Adrenal gland (tissue), 12 donors: ENCODE data around the gene CAPN7. TPM values are rescaled to one million over a fixed set of nuclear protein-coding genes. Genes with fewer than 3 reads are reported as not detected.

Experiments used
- DNase-seq, 7 donors: peaks; one replicate each; pipeline ENCODE4 v3.0.0-alpha.2; 2019 to 2020
- H3K27ac ChIP-seq, 5 donors: fragments of 200-600 bp; sonication (generic) in 4 of 5; 1 replicate in 3 of 5; 2 replicates in 2 of 5; pipeline versions ENCODE4 v1.5.1 to v1.8.0; 2016 to 2020; ENCODE audit warnings: mild to moderate bottlenecking in 1 of 5
- H3K27me3 ChIP-seq: fragments of 200-600 bp; 2 replicates; pipeline ENCODE4 v1.8.0; 2021
- H3K36me3 ChIP-seq, 2 donors: fragments of 200-600 bp; replicated peaks in 1 of 2; 1 replicate in 1 of 2; 2 replicates in 1 of 2; pipeline versions ENCODE4 v1.5.1 to v1.8.0; 2018 to 2022
- H3K4me1 ChIP-seq, 2 donors: fragments of 200-600 bp; replicated peaks in 1 of 2; 1 replicate in 1 of 2; 2 replicates in 1 of 2; pipeline versions ENCODE4 v1.5.1 to v1.8.0; 2018 to 2021
- H3K4me3 ChIP-seq, 4 donors: fragments of 200-600 bp; sonication (generic) in 3 of 4; one replicate each; pipeline ENCODE4 v1.5.1; 2016 to 2018
- H3K9me3 ChIP-seq, 3 donors: fragments of 200-600 bp; sonication (generic) in 1 of 3; replicated peaks in 1 of 3; 1 replicate in 2 of 3; 2 replicates in 1 of 3; pipeline versions ENCODE4 v1.5.1 to v1.8.0; 2016 to 2021
- POLR2A ChIP-seq, 2 donors: fragments of 450-650 bp; IDR thresholded peaks; one replicate each; pipeline ENCODE4 v1.6.1; 2017; ENCODE audit warnings: antibody characterized with exemption in 2 of 2, mild to moderate bottlenecking in 2 of 2, moderate library complexity in 1 of 2
- WGBS, 4 donors: extraction: QIAGEN DNeasy Blood & Tissue Kit in 2 of 4; methylation state at CpG; one replicate each; pipeline versions ENCODE4 v1.1.5 to v1.1.7; 2013 to 2017; 5-methylcytosine and 5-hydroxymethylcytosine counted together
- intact Hi-C, 2 donors: fragments of 100-400 bp; cut with DNase I; formaldehyde crosslinking; loops; one replicate each; pipeline versions ENCODE4 v1.14.1 to v1.15.0; 2022 to 2023
- polyA plus RNA-seq, 3 donors: library from polyadenylated mRNA; stranded (reverse); fragments of 200-250 nt in 2 of 3; fragments of 350-450 nt in 1 of 3; fragmentation: Illumina TruSeq in 1 of 3; extraction: RNeasy Lipid Tissue Mini Kit (QIAGEN cat#74804) in 1 of 3; gene quantifications; one replicate each; pipeline ENCODE4 v1.2.3, GENCODE V29; 2013 to 2014
- total RNA-seq, 9 donors: library from RNA; depleted of rRNA in 4 of 9; stranded (reverse); fragments of >200 nt in 4 of 9; fragments of 120-200 nt in 1 of 9; fragmentation: NEBNext Ultra II Directional in 1 of 9; extraction: Animal tissue kit (Norgen Biotek cat#: 25700) in 1 of 9; gene quantifications; one replicate each; pipeline versions ENCODE4 v1.1.0 to v1.2.4, GENCODE V29; 2013 to 2023
- TF ChIP-seq, protein P1 (sequence below), 6 experiments: fragments of 450-650 bp in 4 of 6; fragments of 200-600 bp in 2 of 6; sonication (generic) in 1 of 6; IDR thresholded peaks; 1 replicate in 5 of 6; 2 replicates in 1 of 6; pipeline versions ENCODE4 v1.5.1 to v1.8.0; 2016 to 2021; ENCODE audit warnings: antibody characterized with exemption in 6 of 6, mild to moderate bottlenecking in 2 of 6, moderate library complexity in 1 of 6
- donor health status: healthy with polysubstance abuse.
- donor health status: Bipolar disorder and iron deficiency.
- donor health status: DM: yes; HTN: yes; CAD: no.
- donor health status: DM: no; HTN: no; CAD: no.
- donor health status: DM: no; HTN: no; CAD: no.
- donor health status: DM: yes; HTN: yes; CAD: no.

Gene CAPN7
- total and polyA plus RNA-seq, 12 donors, result 14.4 to 54.9 (median 36.5) TPM

DNA sequence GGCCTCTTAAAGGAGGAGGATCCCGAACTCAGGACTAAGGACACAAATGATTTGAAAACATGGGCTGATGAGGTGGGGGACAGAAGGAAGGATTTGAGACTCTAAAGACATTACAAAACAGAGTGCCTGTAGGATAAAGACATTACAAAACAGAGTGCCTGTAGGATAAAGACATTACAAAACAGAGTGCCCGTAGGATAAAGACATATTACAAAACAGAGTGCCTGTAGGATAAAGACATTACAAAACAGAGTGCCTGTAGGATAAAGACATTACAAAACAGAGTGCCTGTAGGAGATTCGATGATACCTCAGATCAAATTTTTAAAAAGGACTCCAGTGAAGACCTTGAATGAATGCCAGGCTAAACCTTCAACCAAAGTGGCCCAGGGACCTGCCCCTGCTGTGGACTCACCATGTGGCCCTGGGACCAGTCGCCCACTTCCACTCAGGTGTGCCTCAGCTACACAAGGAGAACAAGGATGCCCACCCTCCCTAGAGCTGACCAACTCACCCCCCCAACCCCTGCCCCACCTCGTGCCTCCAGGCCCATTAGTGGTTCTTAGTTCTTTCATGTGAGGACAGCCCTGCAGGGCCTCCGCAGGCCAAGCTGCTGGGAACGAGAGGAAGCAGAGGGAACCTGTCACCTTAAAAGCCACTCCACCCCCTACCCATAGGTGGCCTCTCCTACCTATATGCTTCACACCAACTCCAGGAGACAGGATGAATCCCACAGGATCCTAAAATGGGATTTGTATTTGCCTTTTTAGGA, 66.6 kb downstream of the CAPN7 start:
- Histone ChIP-seq H3K27ac (peak overlapping the region in 4 of 5 donors; percentile 33 to 94 (median 72)), H3K9me3 (no peaks in the 10 kb centered on the region), H3K4me1 (peaks cover 33 to 79% of the 10 kb centered on the region in 2 donors), H3K4me3 (no peak overlapping the region), H3K27me3 (no peaks in the 10 kb centered on the region), H3K36me3 (no peaks in the 10 kb centered on the region)
- DNase-seq, result peak in 5 of 7 donors; percentile 31 to 54 (median 45)
- no peak for TF ChIP-seq POLR2A (IDR thresholded peaks at IDR 0.05)
- TF ChIP-seq, protein P1, sequence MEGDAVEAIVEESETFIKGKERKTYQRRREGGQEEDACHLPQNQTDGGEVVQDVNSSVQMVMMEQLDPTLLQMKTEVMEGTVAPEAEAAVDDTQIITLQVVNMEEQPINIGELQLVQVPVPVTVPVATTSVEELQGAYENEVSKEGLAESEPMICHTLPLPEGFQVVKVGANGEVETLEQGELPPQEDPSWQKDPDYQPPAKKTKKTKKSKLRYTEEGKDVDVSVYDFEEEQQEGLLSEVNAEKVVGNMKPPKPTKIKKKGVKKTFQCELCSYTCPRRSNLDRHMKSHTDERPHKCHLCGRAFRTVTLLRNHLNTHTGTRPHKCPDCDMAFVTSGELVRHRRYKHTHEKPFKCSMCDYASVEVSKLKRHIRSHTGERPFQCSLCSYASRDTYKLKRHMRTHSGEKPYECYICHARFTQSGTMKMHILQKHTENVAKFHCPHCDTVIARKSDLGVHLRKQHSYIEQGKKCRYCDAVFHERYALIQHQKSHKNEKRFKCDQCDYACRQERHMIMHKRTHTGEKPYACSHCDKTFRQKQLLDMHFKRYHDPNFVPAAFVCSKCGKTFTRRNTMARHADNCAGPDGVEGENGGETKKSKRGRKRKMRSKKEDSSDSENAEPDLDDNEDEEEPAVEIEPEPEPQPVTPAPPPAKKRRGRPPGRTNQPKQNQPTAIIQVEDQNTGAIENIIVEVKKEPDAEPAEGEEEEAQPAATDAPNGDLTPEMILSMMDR (IDR thresholded peaks at IDR 0.05), result no peak
- 44 to 68% (median 50%) methylated on average over 5 to 7 of the region's 7 CpGs for WGBS, 4 donors
- intact Hi-C loops, result no loop called here

DNA sequence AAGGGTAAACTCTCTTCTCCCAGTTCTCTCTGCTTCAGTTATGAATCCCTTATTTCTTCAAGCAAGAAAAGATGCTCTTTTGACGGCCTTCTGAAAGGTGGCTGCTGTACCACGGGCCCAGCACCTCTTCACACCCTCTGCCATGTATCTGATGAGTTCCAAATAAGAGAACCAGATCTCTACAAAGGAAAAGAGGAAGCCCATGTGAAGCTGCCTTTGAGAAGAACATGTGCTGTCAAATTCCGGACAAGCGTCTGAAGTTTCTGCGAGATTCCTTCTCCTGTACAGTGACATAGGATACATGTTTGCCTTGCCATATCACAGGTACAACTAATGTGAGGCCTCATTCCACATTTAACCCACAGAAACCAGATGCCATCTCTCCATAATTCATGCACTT, 67.2 kb downstream of the CAPN7 start:
- intact Hi-C loops, result no loop called here
- peaks cover 29 to 79% of the 10 kb centered on the region in 2 donors for H3K4me1 ChIP-seq
- TF ChIP-seq, protein P1 (IDR thresholded peaks at IDR 0.05), result no peak
- TF ChIP-seq POLR2A (IDR thresholded peaks at IDR 0.05), result no peak
- H3K27ac ChIP-seq, result peak overlapping the region in 4 of 5 donors; percentile 33 to 94 (median 72)
- 64 to 76% (median 71%) methylated on average over 5 of the region's 5 CpGs for WGBS, 4 donors
- H3K4me3 ChIP-seq, result no peak overlapping the region
- H3K27me3 ChIP-seq, result no peaks in the 10 kb centered on the region
- no peaks in the 10 kb centered on the region for H3K36me3 ChIP-seq
- H3K9me3 ChIP-seq, result no peaks in the 10 kb centered on the region
- DNase-seq, result peak in 3 of 7 donors; percentile 16 to 50 (median 21)

DNA sequence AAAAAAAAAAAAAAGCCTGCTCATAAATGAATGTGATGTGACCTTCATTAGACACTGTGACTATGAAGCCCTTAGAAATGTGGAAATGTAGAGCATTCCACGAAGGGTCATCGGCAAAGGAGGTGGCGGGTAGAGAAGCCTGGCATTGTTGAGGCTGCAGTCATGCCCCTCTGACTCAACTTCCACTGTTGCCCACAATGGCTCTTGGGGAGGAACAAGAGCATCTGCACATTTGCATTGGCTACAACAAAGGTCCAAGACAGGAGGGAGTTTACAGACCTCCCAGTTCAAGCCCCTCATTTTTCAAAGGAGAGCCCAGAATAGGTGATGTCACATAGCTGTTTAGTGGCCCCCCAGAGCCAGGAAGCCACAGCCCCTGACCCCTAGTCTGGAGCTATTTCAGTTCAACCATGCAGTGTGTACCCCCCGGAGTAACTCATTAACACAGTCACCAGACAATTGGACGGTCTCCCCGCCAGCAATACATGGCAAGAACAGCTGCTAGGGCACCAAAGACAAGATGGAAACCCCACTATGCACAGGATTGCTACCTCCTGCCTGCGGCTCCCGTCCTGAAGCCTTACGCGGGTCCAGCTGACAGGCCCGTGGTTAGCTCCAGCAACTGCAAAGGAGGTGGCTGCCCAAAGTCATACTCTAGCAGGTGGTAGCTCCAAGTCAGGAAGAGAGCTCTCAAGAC, 70.1 kb downstream of the CAPN7 start:
- TF ChIP-seq, protein P1 (IDR thresholded peaks at IDR 0.05), result no peak
- TF ChIP-seq POLR2A (IDR thresholded peaks at IDR 0.05), result no peak
- Histone ChIP-seq H3K9me3 (no peaks in the 10 kb centered on the region), H3K27ac (peak overlapping the region in 3 of 5 donors; percentile 36 to 94 (median 74)), H3K4me3 (no peak overlapping the region), H3K4me1 (peaks cover 24 to 76% of the 10 kb centered on the region in 2 donors), H3K27me3 (no peaks in the 10 kb centered on the region), H3K36me3 (no peaks in the 10 kb centered on the region)
- peak in 2 of 7 donors; percentile 33 to 51 for DNase-seq
- WGBS, 4 donors, result 86 to 89% (median 87%) methylated on average over 4 to 11 of the region's 11 CpGs
- intact Hi-C loops, result no loop called here

DNA sequence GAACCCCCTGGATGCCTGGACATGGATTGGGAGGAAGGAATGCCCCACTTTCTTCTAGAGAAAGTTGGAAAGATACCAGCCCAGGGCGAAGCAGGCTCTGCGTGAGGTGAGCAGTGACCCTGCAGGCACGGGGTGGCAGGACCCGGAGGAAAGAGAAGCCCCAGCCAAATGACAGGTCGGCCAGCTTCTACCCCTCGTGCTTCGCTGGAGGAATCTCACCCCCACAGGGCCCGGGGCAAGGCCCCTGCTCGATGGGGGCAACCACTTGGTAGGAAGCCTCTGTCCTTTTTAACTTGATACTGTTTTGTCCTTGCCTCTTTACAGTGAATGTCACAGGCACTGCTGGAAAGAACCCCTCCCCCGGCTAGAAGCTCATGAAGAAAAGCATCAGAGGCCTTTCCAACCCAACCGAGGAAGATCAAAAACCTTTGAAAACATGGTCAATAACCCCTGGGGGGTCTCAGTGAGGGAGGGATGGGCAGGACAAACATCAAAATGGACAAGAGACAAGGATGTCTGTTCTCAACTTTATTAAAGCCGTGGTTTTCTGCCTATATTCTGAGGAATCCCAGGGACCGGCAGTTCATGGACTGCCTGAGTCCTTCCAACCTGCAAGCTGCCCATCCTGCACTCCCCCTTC, 71.9 kb downstream of the CAPN7 start:
- H3K4me1 ChIP-seq, result peaks cover 27 to 77% of the 10 kb centered on the region in 2 donors
- H3K36me3 ChIP-seq, result no peaks in the 10 kb centered on the region
- peak overlapping the region in 4 of 5 donors; percentile 0 to 94 (median 76) for H3K27ac ChIP-seq
- no peak overlapping the region for H3K4me3 ChIP-seq
- DNase-seq, result no peak
- intact Hi-C loops, result no loop called here
- 47 to 54% (median 50%) methylated on average over 8 to 13 of the region's 13 CpGs for WGBS, 4 donors
- H3K9me3 ChIP-seq, result no peaks in the 10 kb centered on the region
- no peaks in the 10 kb centered on the region for H3K27me3 ChIP-seq
- TF ChIP-seq, protein P1 (IDR thresholded peaks at IDR 0.05), result no peak
- TF ChIP-seq POLR2A (IDR thresholded peaks at IDR 0.05), result no peak
